HPDE6-E6E7 (cell line): ENCODE data around the gene COMMD3.

Experiments used
- DNase-seq: peaks from one replicate; pipeline ENCODE4 v3.0.0; 2011; ENCODE audit warnings: missing footprints; ENCODE audit errors: extremely low spot score

Gene COMMD3

GRCh38 chr10:22366771-22367170, 50.6 kb downstream of the COMMD3 start:
- no peak for DNase-seq

GRCh38 chr10:22367471-22367870, 51.3 kb downstream of the COMMD3 start:
- DNase-seq = no peak

- DNase-seq = no peak
These were observed 52.2 kb downstream of the COMMD3 start for GRCh38 chr10:22368402-22368801.

GRCh38 chr10:22368981-22369380, 52.8 kb downstream of the COMMD3 start:
- DNase-seq = no peak

- no peak for DNase-seq
These were observed 53.4 kb downstream of the COMMD3 start for GRCh38 chr10:22369434-22370072.
